HG02870 (cell line): ENCODE results near the gene IRAK2.
"Not testable (repeated sequence)": the region's sequence is repeated elsewhere in the genome, so short reads cannot be mapped to it uniquely, and the experiment has no call there.

ENCODE experiments used
- ATAC-seq: cut with Tn5 transposase; IDR thresholded peaks from one replicate; pipeline ENCODE4 v1.9.1; 2021; ENCODE audit warnings: mild to moderate bottlenecking, moderate library complexity; ENCODE audit not compliant: unreplicated experiment

IRAK2 gene

GRCh38 chr3:10160346-10160745, 4.4 kb upstream of the IRAK2 start:
- no peak for ATAC-seq

- no peak for ATAC-seq
Measured at GRCh38 chr3:10160925-10161324, 3.8 kb upstream of the IRAK2 start.

- ATAC-seq, result no peak
Measured at GRCh38 chr3:10162185-10162584, 2.5 kb upstream of the IRAK2 start.

- not testable (repeated sequence) for ATAC-seq
Measured at GRCh38 chr3:10164201-10164545, 546 bp upstream of the IRAK2 start.

- no peak for ATAC-seq
Measured at GRCh38 chr3:10166213-10166604, 1.5 kb downstream of the IRAK2 start.

GRCh38 chr3:10169000-10169496, 4.3 kb downstream of the IRAK2 start:
- ATAC-seq, result no peak

- ATAC-seq, result no peak
Measured at GRCh38 chr3:10170915-10171478, 6.3 kb downstream of the IRAK2 start.

- no peak for ATAC-seq
Measured at GRCh38 chr3:10173095-10173925, 8.6 kb downstream of the IRAK2 start.

- no peak for ATAC-seq
Measured at GRCh38 chr3:10173926-10174435, 9.3 kb downstream of the IRAK2 start.

- ATAC-seq, result not testable (repeated sequence)
Measured at GRCh38 chr3:10175334-10175733, 10.6 kb downstream of the IRAK2 start.

- not testable (repeated sequence) for ATAC-seq
Measured at GRCh38 chr3:10176150-10176549, 11.4 kb downstream of the IRAK2 start.

- no peak for ATAC-seq
Measured at GRCh38 chr3:10177737-10178136, 13.0 kb downstream of the IRAK2 start.

GRCh38 chr3:10178892-10179291, 14.2 kb downstream of the IRAK2 start:
- no peak for ATAC-seq

- no peak for ATAC-seq
Measured at GRCh38 chr3:10180289-10180688, 15.6 kb downstream of the IRAK2 start.

- ATAC-seq, result no peak
Measured at GRCh38 chr3:10180738-10181295, 16.1 kb downstream of the IRAK2 start.

GRCh38 chr3:10182950-10183349, 18.2 kb downstream of the IRAK2 start:
- no peak for ATAC-seq

- no peak for ATAC-seq
Measured at GRCh38 chr3:10184250-10184649, 19.5 kb downstream of the IRAK2 start.

- ATAC-seq, result no peak
Measured at GRCh38 chr3:10185804-10186762, 21.4 kb downstream of the IRAK2 start.

- no peak for ATAC-seq
Measured at GRCh38 chr3:10187290-10187876, 22.7 kb downstream of the IRAK2 start.

- no peak for ATAC-seq
Measured at GRCh38 chr3:10187944-10188343, 23.2 kb downstream of the IRAK2 start.
